Calu3 (cell line): ENCODE results near the gene ZNF714. TPM values are rescaled to one million over a fixed set of nuclear protein-coding genes. Genes with fewer than 3 reads are reported as not detected.
"Not testable (repeated sequence)": the region's sequence is repeated elsewhere in the genome, so short reads cannot be mapped to it uniquely, and the experiment has no call there.

ENCODE experiments used
- BruUV-seq: library from RNA; stranded (reverse); fragments of 400-500 nt; replicated peaks from 2 replicates; lab custom pipeline; 2021; lab: Mats Ljungman, UMichigan
- CTCF ChIA-PET: fragments of 300-600 bp; sonication (Branson Sonifier 250); formaldehyde crosslinking; loops from one replicate; lab custom pipeline; 2022; ENCODE audit warnings: antibody characterized with exemption; lab: Charles Lee
- DNase-seq: peaks from one replicate; pipeline ENCODE4 v3.0.0; 2022
- H3K27ac Mint-ChIP-seq: one replicate; pipeline ENCODE4 v1.8.0; 2022; ENCODE audit warnings: mixed read lengths; ENCODE audit not compliant: unreplicated experiment
- H3K27me3 Mint-ChIP-seq: one replicate; pipeline ENCODE4 v1.8.0; 2022; ENCODE audit warnings: mixed read lengths; ENCODE audit not compliant: unreplicated experiment
- H3K36me3 Mint-ChIP-seq: one replicate; pipeline ENCODE4 v1.8.0; 2022; ENCODE audit warnings: mild to moderate bottlenecking, moderate library complexity, mixed read lengths; ENCODE audit not compliant: insufficient read depth, unreplicated experiment
- H3K4me1 Mint-ChIP-seq: one replicate; pipeline ENCODE4 v1.8.0; 2022; ENCODE audit warnings: mild to moderate bottlenecking, low read depth, mixed read lengths; ENCODE audit not compliant: unreplicated experiment
- H3K4me3 Mint-ChIP-seq: one replicate; pipeline ENCODE4 v1.8.0; 2022; ENCODE audit warnings: mild to moderate bottlenecking, low read depth, moderate library complexity, mixed read lengths; ENCODE audit not compliant: unreplicated experiment
- H3K9me3 Mint-ChIP-seq: one replicate; pipeline ENCODE4 v1.8.0; 2022; ENCODE audit warnings: low read depth, mixed read lengths; ENCODE audit not compliant: unreplicated experiment
- CTCF ChIP-seq: fragments of 200-600 bp; IDR thresholded peaks from one replicate; pipeline ENCODE4 v1.8.0; 2022; ENCODE audit warnings: antibody characterized with exemption; ENCODE audit not compliant: unreplicated experiment
- intact Hi-C: fragments of 100-400 bp; cut with micrococcal nuclease; formaldehyde crosslinking; loops from one replicate; pipeline ENCODE4 v1.10.0; 2022; ENCODE audit not compliant: unreplicated experiment
- total RNA-seq: library from RNA; stranded (reverse); gene quantifications from 2 replicates; pipeline ENCODE4 v1.2.3, GENCODE V29; 2022

The ZNF714 gene
- total RNA-seq, 1 experiment from 2014 or later: 7.9 TPM

- Mint-ChIP-seq H3K27me3 (no peaks in the 10 kb centered on the region), H3K27ac (no peak overlapping the region), H3K9me3 (peaks cover 9% of the 10 kb centered on the region), H3K36me3 (peaks cover 14% of the 10 kb centered on the region), H3K4me1 (no peaks in the 10 kb centered on the region), H3K4me3 (no peak overlapping the region)
- BruUV-seq: no TSS peak
- TF ChIP-seq CTCF: no peak
- CTCF ChIA-PET: no interaction called here
- intact Hi-C loops: no loop called here
- DNase-seq: no peak
Measured at GRCh38 chr19:21138130-21138529, 56.1 kb downstream of the ZNF714 start.

GRCh38 chr19:21141006-21141405 is 59.0 kb downstream of the ZNF714 start:
- BruUV-seq, H3K27me3 Mint-ChIP-seq, intact Hi-C loops, H3K4me1 Mint-ChIP-seq, H3K4me3 Mint-ChIP-seq, H3K27ac Mint-ChIP-seq, CTCF ChIA-PET, DNase-seq, H3K9me3 Mint-ChIP-seq: not testable (repeated sequence)
- peaks cover 28% of the 10 kb centered on the region for H3K36me3 Mint-ChIP-seq

- H3K4me3 Mint-ChIP-seq: peak within 1 kb of the TSS; percentile 90
- H3K27ac Mint-ChIP-seq: peak within 1 kb of the TSS; percentile 75
- intact Hi-C loops: no loop called here
- BruUV-seq: TSS peak; percentile 53
- DNase-seq: peak; percentile 77
- no peak for TF ChIP-seq CTCF
- H3K27me3 Mint-ChIP-seq: no peaks in the 10 kb centered on the region
- H3K9me3 Mint-ChIP-seq: no peaks in the 10 kb centered on the region
- peaks cover 36% of the 10 kb centered on the region for H3K36me3 Mint-ChIP-seq
- CTCF ChIA-PET: no interaction called here
- H3K4me1 Mint-ChIP-seq: no peaks in the 10 kb centered on the region
Measured at GRCh38 chr19:21141787-21142464, 59.9 kb downstream of the ZNF714 start, which contains the start of gene ZNF431. ZNF431 (plus strand) TSS chr19:21142040; CDS start chr19:21142184, 144 bp downstream.

GRCh38 chr19:21143428-21143827 is 61.4 kb downstream of the ZNF714 start:
- intact Hi-C loops: no loop called here
- H3K4me3 Mint-ChIP-seq: peak overlapping the region; percentile 90
- H3K27me3 Mint-ChIP-seq: no peaks in the 10 kb centered on the region
- DNase-seq: no peak
- no peaks in the 10 kb centered on the region for H3K9me3 Mint-ChIP-seq
- H3K27ac Mint-ChIP-seq: no peak overlapping the region
- H3K4me1 Mint-ChIP-seq: no peaks in the 10 kb centered on the region
- peaks cover 37% of the 10 kb centered on the region for H3K36me3 Mint-ChIP-seq
- CTCF ChIA-PET: no interaction called here
- TF ChIP-seq CTCF: no peak
- BruUV-seq: no TSS peak

- Mint-ChIP-seq H3K36me3 (peaks cover 37% of the 10 kb centered on the region), H3K27ac (no peak overlapping the region), H3K4me3 (no peak overlapping the region), H3K27me3 (no peaks in the 10 kb centered on the region), H3K9me3 (no peaks in the 10 kb centered on the region), H3K4me1 (no peaks in the 10 kb centered on the region)
- no peak for DNase-seq
- CTCF ChIA-PET: interaction anchor here (0.7 kb wide), 1 partner anchor 150 kb away, joined by 3 read pairs; no protein-coding TSS in a partner anchor
- intact Hi-C loops: no loop called here
- BruUV-seq: no TSS peak
- no peak for TF ChIP-seq CTCF
Measured at GRCh38 chr19:21143854-21144253, 61.9 kb downstream of the ZNF714 start.
